Hepatocyte (in vitro differentiated cells): Measurements from ENCODE around the gene BCOR.

Experiments
- EZH2 ChIP-seq: fragments of 200-600 bp; sonication (generic); IDR thresholded peaks from 2 replicates; pipeline ENCODE4 v1.6.1; 2016; ENCODE audit warnings: antibody characterized with exemption, mild to moderate bottlenecking, borderline replicate concordance
- EZH2phosphoT487 ChIP-seq: fragments of 200-600 bp; sonication (generic); IDR thresholded peaks from one replicate; pipeline ENCODE4 v1.6.1; 2018; ENCODE audit warnings: antibody characterized with exemption, mild to moderate bottlenecking, low read depth, moderate library complexity; ENCODE audit not compliant: unreplicated experiment, severe bottlenecking
- TF ChIP-seq, protein P1 (sequence below): fragments of 200-600 bp; sonication (generic); IDR thresholded peaks from 2 replicates; pipeline ENCODE4 v1.5.1; 2016; ENCODE audit warnings: antibody characterized with exemption, mild to moderate bottlenecking; ENCODE audit not compliant: poor library complexity

DNA sequence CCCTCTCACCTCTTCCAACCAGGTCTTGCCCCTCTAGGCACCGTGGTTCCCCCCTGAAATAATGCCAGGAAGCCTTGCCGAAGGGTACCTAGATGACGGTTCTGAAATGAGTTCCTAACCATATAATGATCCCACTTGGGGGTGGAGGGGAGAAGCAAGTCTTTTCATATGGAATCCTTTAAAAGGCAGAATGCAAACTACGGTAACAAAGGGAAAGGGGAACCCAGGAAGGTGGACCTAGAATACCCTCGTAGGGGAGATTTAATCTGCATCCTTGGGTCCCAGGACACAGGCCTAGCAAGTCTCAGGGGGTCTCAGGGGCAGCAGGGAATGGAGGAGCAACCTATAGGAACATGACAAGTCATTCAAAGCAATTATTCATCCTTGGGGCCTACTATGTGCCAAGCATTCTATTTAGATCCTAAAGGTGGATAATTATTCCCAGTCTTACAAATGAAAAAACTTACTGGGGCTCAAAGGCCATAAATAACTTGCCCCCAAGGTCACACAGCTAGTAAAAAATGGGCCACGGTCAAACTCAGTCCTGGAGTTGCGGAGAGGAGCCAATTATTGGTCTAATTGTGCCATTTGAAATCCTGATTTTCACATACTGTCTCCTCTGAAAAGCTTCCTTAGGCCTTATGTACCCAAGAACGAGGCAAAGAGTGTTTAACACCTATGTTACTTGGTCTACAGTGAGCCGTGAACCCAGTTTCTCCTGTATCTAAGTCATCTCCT, 8.8 kb downstream of the BCOR start:
- TF ChIP-seq EZH2phosphoT487, result no peak
- TF ChIP-seq, protein P1, sequence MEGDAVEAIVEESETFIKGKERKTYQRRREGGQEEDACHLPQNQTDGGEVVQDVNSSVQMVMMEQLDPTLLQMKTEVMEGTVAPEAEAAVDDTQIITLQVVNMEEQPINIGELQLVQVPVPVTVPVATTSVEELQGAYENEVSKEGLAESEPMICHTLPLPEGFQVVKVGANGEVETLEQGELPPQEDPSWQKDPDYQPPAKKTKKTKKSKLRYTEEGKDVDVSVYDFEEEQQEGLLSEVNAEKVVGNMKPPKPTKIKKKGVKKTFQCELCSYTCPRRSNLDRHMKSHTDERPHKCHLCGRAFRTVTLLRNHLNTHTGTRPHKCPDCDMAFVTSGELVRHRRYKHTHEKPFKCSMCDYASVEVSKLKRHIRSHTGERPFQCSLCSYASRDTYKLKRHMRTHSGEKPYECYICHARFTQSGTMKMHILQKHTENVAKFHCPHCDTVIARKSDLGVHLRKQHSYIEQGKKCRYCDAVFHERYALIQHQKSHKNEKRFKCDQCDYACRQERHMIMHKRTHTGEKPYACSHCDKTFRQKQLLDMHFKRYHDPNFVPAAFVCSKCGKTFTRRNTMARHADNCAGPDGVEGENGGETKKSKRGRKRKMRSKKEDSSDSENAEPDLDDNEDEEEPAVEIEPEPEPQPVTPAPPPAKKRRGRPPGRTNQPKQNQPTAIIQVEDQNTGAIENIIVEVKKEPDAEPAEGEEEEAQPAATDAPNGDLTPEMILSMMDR, result no peak
- TF ChIP-seq EZH2, result no peak
